ENCODE data around the gene FBXW2.

Gene FBXW2

DNA sequence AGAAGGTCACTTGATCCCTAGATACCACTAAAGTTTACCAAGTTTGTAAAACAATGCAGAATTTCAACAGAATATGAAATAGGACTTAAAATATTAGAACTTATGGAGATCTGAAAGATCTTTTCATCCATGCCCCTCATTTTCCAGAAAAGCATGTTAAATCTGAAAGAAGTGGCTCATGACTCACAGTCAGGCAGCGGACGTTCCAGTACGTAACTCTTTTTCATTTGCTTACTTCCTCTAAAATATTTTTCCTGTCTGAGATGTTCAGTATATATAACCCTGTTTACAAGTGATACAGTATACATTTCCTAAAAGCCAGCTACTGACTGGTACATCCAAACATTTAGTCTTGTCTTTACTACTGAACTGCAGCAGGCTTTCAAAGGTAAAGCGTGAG, 22.3 kb downstream of the FBXW2 start:
- H3K27me3 Mint-ChIP-seq, result no peaks in the 10 kb centered on the region
- intact Hi-C loops (cut with micrococcal nuclease), result no loop called here
- peaks cover 97% of the 10 kb centered on the region for H3K36me3 Mint-ChIP-seq (ENCODE audit: low read depth)
- no peak overlapping the region for H3K27ac Mint-ChIP-seq
- no peak overlapping the region for H3K4me3 Mint-ChIP-seq
- H3K4me1 Mint-ChIP-seq (ENCODE audit: low read depth), result peaks cover 9% of the 10 kb centered on the region
- no peaks in the 10 kb centered on the region for H3K9me3 Mint-ChIP-seq

DNA sequence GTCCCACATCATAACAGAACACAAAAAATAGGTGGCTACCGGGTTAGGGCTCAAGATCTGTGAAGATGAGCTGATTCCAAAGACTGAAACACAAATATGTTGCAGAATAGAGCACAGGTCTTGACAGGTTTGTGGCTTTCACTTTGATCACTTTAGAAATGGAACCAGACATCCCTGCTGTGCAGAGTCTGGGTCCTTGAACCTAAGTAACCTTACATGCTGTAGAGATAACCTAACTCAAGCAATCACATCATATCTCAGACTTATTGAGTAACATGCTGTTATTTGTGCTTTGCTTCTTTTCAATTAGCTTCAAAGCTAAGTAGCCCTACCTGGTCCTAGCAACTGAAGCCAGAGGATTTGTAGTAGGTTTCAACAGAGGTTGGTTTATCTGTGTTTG, 24.3 kb downstream of the FBXW2 start:
- no peak overlapping the region for H3K4me3 Mint-ChIP-seq
- H3K27ac Mint-ChIP-seq, result no peak overlapping the region
- intact Hi-C loops (cut with micrococcal nuclease), result no loop called here

DNA sequence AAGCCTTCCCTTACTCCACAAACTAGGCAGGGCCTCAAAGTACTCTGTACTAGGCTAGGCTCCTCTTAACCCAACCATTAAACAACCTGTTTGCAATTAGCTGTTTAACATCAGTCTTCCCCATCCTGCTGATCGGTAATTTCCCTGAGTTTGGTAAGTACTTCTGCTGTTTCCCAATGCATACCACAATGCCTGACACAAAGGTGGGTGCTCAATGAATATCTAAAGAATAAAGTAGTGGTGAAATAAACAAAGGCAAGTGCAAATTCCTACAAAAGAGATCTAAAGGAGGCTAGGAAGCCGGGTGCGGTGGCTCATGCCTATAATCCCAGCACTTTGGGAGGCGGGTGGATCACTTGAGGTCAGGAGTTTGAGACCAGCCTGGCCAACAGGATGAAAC, 25.0 kb downstream of the FBXW2 start:
- Mint-ChIP-seq H3K36me3 (ENCODE audit: low read depth) (peaks cover 97% of the 10 kb centered on the region), H3K27ac (no peak overlapping the region)

More for the DNA sequence above, 24.3 kb downstream of the FBXW2 start:
- Mint-ChIP-seq H3K4me1 (ENCODE audit: low read depth) (peaks cover 9% of the 10 kb centered on the region), H3K27me3 (no peaks in the 10 kb centered on the region), H3K36me3 (ENCODE audit: low read depth) (peaks cover 95% of the 10 kb centered on the region), H3K9me3 (no peaks in the 10 kb centered on the region)

DNA sequence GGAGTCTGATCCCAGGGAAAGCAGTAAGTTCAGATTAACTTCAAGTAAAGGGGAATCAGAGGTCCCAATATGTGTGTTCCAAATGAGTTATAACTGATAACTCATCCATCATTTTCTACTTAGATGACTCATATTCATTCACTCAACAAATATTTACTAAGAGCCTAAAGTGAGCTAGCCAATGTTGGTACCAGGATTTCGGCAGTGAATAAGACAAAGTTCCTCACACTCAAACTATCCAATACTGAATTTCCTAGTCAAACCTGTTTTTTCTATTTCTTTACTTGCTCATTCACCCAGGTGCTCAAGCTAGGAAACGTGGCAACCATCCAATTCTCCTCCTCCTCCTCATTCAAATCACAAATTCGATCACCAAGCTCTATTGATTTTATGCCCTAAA, 25.8 kb downstream of the FBXW2 start:
- Mint-ChIP-seq H3K9me3 (no peaks in the 10 kb centered on the region), H3K4me1 (ENCODE audit: low read depth) (peaks cover 9% of the 10 kb centered on the region), H3K4me3 (no peak overlapping the region), H3K27ac (no peak overlapping the region), H3K27me3 (no peaks in the 10 kb centered on the region), H3K36me3 (ENCODE audit: low read depth) (peaks cover 97% of the 10 kb centered on the region)
- intact Hi-C loops (cut with micrococcal nuclease), result no loop called here

More for the DNA sequence above, 25.0 kb downstream of the FBXW2 start:
- Mint-ChIP-seq H3K4me1 (ENCODE audit: low read depth) (peaks cover 9% of the 10 kb centered on the region), H3K9me3 (no peaks in the 10 kb centered on the region), H3K4me3 (no peak overlapping the region), H3K27me3 (no peaks in the 10 kb centered on the region)
- intact Hi-C loops (cut with micrococcal nuclease), result no loop called here

DNA sequence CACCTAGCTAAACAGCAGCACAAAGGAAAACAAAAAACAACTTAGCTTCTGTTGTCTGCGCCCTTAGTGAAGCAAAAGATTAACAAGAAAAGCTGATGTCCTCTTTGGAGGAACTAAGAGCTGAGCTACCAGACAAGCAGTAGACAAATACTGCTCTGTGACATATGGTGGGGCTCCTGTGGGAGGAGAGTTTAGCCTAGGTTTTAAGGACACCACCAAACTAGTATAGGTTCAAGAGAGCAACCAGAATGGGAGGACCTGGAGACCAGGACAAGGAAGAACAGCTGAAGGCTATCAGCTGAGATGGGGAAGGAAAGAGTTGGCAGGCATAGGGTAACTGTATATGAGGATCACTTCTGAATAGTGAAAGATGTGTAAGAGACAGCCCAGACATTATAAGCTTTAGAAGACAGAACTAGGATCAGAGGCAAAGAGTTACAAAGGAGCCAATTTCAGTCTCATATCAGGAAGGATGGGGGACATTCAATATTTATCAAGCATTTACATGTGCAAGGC, 27.2 kb downstream of the FBXW2 start:
- intact Hi-C loops (cut with micrococcal nuclease), result no loop called here
- Mint-ChIP-seq H3K27ac (no peak overlapping the region), H3K27me3 (no peaks in the 10 kb centered on the region), H3K36me3 (ENCODE audit: low read depth) (peaks cover 96% of the 10 kb centered on the region), H3K4me1 (ENCODE audit: low read depth) (peaks cover under 1% of the 10 kb centered on the region), H3K4me3 (no peak overlapping the region), H3K9me3 (no peaks in the 10 kb centered on the region)

DNA sequence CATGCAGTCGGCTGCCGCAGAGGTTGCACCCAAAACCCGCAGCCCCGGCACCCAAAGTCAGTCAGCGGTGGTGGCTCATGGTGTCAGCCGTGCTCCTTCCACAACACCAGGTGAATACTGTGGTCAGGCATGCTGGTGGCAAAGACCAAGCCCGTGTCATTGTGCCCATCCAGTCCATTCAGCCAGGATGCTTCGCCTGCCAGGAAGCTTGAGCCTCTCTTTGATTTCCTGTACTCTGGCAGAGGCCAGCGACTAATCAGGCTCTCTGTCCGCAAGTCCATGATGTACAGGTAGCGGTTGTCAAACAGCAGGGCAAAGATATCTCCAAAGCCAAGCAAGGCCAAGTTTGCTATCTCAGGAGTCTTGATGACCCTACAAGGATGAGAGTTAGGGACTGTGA, 28.7 kb downstream of the FBXW2 start:
- H3K27me3 Mint-ChIP-seq, result no peaks in the 10 kb centered on the region
- H3K27ac Mint-ChIP-seq, result no peak overlapping the region
- intact Hi-C loops (cut with micrococcal nuclease), result no loop called here
- peaks cover 97% of the 10 kb centered on the region for H3K36me3 Mint-ChIP-seq (ENCODE audit: low read depth)
- no peak overlapping the region for H3K4me3 Mint-ChIP-seq
- peaks cover 7% of the 10 kb centered on the region for H3K4me1 Mint-ChIP-seq (ENCODE audit: low read depth)
- no peaks in the 10 kb centered on the region for H3K9me3 Mint-ChIP-seq

DNA sequence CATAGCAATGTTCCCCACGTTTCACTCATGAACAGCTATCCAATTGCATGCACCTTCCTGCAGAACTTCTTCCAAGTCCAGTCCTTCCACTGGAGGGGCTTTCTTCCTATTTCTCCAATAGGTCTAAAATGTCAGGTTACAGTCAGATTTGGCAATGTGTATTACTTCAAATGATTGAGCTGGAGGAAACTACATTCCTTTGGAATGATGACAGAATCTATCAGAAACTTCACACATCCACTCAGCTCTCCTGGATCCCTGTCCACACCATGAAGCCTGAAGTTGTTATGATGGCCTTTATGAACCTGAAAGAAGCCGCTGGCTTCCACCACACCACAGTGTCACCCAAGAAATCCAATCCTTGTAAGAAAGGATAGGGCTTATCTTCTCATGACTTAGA, 32.2 kb downstream of the FBXW2 start:
- Mint-ChIP-seq H3K4me3 (no peak overlapping the region), H3K27ac (no peak overlapping the region), H3K27me3 (no peaks in the 10 kb centered on the region), H3K9me3 (no peaks in the 10 kb centered on the region), H3K4me1 (ENCODE audit: low read depth) (peaks cover 42% of the 10 kb centered on the region), H3K36me3 (ENCODE audit: low read depth) (peaks cover 76% of the 10 kb centered on the region)
- intact Hi-C loops (cut with micrococcal nuclease), result no loop called here

DNA sequence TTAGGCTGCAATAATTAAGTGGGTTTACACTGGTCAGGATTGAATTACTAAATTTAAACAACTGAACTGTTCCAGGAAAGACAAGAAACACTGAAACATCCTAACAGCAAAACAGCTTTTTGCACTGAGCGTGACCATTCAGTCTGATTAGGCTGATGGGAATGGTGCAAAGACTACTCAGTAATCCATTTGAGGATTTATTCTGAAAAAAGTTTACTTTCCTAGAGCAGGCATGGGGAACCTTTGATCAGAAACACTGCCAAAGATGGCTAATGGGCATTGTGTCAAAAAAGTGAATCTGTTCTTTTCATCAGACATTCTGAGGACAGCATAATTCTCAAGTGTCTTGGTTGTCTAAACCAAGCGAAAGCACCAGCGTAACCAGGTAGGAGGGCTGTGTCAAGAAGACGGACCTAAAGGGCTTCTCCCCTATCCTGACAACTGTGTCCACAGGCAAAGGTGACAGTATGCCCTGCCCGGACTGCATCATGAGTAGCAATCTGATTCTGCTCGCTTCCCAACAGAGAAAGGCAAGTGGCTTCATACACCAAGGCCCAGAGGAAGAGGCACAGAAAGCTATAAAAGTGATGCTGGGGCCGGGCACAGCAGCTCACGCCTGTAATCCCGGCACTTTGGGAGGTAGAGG, 33.3 kb downstream of the FBXW2 start:
- intact Hi-C loops (cut with micrococcal nuclease), result no loop called here
- no peak overlapping the region for H3K27ac Mint-ChIP-seq
- H3K9me3 Mint-ChIP-seq, result no peaks in the 10 kb centered on the region
- no peak overlapping the region for H3K4me3 Mint-ChIP-seq
- no peaks in the 10 kb centered on the region for H3K27me3 Mint-ChIP-seq
- H3K36me3 Mint-ChIP-seq (ENCODE audit: low read depth), result peaks cover 67% of the 10 kb centered on the region
- peaks cover 42% of the 10 kb centered on the region for H3K4me1 Mint-ChIP-seq (ENCODE audit: low read depth)

DNA sequence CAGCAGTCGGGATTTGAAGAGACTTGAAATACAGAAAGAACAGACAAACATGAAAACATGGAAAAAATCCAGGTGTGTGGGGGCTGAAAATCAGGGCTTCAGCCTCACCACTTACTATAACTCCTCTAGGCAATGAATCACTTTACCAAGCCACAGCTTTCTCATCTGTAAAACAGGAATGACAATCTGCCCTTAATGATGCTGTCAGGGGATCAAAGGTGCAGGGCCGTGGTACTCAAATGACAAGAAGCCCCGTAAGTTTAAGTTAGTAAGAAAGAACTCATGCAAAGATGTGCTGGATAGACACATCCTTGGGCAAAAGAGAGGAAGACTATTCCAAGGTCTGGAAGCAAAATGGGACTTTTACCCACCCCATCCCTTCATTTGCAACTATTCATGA, 34.7 kb downstream of the FBXW2 start:
- intact Hi-C loops (cut with micrococcal nuclease), result no loop called here
- H3K36me3 Mint-ChIP-seq (ENCODE audit: low read depth), result peaks cover 53% of the 10 kb centered on the region
- H3K27ac Mint-ChIP-seq, result no peak overlapping the region
- no peaks in the 10 kb centered on the region for H3K9me3 Mint-ChIP-seq
- H3K27me3 Mint-ChIP-seq, result no peaks in the 10 kb centered on the region
- peaks cover 42% of the 10 kb centered on the region for H3K4me1 Mint-ChIP-seq (ENCODE audit: low read depth)
- no peak overlapping the region for H3K4me3 Mint-ChIP-seq

DNA sequence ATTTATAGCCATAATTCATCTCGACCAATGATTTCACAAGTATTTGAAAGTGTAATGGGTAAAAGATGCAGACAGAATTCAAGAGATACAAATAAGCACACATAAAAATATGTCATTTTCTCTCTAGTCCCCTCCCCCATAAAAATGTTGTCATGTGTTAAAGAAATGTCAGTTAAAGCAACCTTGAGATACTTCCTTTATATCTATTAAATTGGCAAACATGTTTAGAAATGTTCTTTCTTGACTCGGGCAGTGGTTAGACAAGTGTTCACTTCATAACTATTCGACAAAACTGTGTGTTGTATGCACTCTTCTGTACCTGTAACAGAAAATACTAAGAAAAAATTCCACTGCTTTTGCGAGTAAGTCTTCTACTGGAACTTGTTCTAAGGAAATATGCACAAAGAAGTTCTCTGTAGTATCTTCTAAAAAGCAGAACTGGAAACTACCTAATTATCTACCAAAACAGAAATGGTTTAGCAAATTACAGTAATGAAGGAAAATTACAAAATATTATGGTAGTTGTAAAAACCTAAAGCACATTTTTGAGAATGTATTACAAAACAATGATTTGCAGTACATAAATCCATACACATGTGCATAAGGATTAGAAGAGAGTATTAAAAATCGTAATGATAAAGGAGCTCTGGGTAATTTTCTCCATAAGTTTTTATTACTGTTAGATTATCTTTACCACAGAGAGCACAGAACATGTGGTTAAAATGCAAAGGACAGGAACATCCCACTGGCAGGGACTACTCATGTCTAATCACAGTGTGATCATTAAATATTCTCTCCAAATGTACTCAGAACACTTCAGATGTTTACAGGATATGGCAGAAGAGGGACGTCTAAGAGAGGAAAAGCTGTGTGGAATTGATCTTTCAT, 35.9 kb downstream of the FBXW2 start:
- Mint-ChIP-seq H3K4me1 (ENCODE audit: low read depth) (peaks cover 55% of the 10 kb centered on the region), H3K36me3 (ENCODE audit: low read depth) (peaks cover 41% of the 10 kb centered on the region), H3K27ac (peak overlapping the region; percentile 69), H3K4me3 (peak overlapping the region; percentile 13), H3K27me3 (no peaks in the 10 kb centered on the region), H3K9me3 (no peaks in the 10 kb centered on the region)
- intact Hi-C loops (cut with micrococcal nuclease), result loop anchor here (2.0 kb wide), 2 partner anchors 180 to 300 kb away; no protein-coding TSS in a partner anchor

DNA sequence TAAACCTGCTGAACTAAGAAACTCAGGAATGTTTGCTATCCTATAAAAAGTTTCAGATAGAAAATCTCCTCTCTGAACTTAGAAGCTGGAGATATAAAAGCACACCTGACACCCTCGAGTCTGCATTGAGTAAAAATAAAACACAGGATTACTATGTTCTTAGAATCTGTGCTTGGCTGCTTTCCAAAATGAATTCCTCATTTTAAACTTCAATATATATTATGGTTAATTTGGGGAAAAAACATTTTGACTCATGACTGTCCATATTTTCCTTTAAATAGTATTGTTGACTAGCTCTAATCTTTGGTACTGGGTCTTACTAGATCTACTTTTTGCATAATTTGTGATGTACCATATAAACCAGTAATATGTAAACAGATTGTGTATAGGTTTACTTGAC, 36.7 kb downstream of the FBXW2 start:
- intact Hi-C loops (cut with micrococcal nuclease), result loop anchor here (2.0 kb wide), 2 partner anchors 180 to 300 kb away; no protein-coding TSS in a partner anchor
- Mint-ChIP-seq H3K4me1 (ENCODE audit: low read depth) (peaks cover 57% of the 10 kb centered on the region), H3K4me3 (no peak overlapping the region), H3K27ac (peak overlapping the region; percentile 69), H3K36me3 (ENCODE audit: low read depth) (peaks cover 35% of the 10 kb centered on the region), H3K9me3 (no peaks in the 10 kb centered on the region), H3K27me3 (no peaks in the 10 kb centered on the region)

DNA sequence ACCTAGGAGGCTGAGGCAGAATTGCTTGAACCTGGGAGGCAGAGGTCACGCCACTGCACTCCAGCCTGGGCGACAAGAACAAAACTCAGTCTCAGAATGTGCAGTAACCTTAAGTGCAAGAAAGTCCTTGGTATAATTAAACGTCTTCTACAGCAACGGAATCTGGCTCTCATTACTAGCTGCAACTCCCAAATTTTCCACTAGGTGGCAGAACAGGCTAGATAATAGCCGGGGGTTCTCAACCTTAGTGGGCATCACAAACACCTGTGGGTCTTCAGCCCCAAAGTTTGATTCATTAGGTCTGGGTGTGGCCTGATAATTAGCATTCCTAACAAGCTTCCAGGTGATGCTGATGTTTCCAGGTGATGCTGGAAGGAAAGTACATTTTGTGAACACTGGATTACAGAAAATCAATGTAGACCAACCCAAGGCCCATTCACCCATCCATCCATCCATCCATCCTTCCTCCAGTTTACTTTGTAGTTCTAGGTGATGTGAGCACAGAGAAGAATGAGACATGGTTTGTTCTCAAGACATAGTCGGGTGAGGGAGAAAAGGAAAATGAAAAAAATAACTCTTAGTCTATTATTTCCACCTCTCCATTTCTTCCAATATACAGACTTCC, 37.3 kb downstream of the FBXW2 start:
- Mint-ChIP-seq H3K27me3 (no peaks in the 10 kb centered on the region), H3K27ac (no peak overlapping the region), H3K9me3 (no peaks in the 10 kb centered on the region), H3K4me3 (no peak overlapping the region), H3K4me1 (ENCODE audit: low read depth) (peaks cover 57% of the 10 kb centered on the region), H3K36me3 (ENCODE audit: low read depth) (peaks cover 29% of the 10 kb centered on the region)
- intact Hi-C loops (cut with micrococcal nuclease), result loop anchor here (2.0 kb wide), 2 partner anchors 181 to 301 kb away; no protein-coding TSS in a partner anchor

DNA sequence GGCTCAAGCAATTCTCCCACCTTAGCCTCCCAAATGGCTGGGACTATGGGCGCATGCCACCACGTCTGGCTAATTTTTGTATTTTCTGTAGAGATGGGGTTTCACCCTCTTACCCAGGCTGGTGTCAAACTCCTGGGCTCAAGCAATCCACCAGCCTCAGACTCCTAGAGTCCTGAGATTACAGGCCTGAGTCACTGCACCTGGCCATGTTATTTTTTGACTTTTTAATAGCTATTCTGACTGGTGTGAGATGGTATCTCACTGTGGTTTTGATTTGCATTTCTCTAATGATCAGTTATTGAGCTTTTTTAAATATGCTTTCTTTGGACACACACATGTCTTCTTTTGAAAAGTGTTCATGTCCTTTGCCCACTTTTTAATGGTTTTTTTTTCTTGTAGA, 38.2 kb downstream of the FBXW2 start:
- peaks cover 20% of the 10 kb centered on the region for H3K36me3 Mint-ChIP-seq (ENCODE audit: low read depth)
- H3K4me1 Mint-ChIP-seq (ENCODE audit: low read depth), result peaks cover 56% of the 10 kb centered on the region
- H3K4me3 Mint-ChIP-seq, result no peak overlapping the region
- no peaks in the 10 kb centered on the region for H3K9me3 Mint-ChIP-seq
- no peaks in the 10 kb centered on the region for H3K27me3 Mint-ChIP-seq
- intact Hi-C loops (cut with micrococcal nuclease), result no loop called here
- H3K27ac Mint-ChIP-seq, result no peak overlapping the region

DNA sequence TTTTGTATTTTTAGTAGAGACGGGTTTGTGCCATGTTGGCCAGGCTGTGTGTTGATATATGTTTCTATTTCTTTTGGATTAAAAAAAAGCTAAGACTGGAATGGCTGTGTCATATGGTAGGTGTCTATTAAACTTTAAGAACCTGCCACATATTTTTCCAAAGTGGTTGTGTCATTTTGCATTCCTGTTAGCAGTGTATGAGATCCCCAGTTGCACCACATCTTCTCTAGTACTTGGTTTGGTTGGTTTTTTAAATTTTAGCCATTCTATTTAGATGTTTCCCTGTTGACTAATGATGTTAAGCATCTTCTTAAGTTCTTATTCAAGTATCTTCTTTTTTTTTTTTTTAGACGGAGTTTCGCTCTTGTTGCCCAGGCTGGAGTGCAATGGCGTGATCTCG, 42.8 kb downstream of the FBXW2 start:
- H3K27me3 Mint-ChIP-seq, result no peaks in the 10 kb centered on the region
- H3K36me3 Mint-ChIP-seq (ENCODE audit: low read depth), result no peaks in the 10 kb centered on the region
- intact Hi-C loops (cut with micrococcal nuclease), result no loop called here
- H3K4me1 Mint-ChIP-seq (ENCODE audit: low read depth), result peaks cover 15% of the 10 kb centered on the region
- H3K4me3 Mint-ChIP-seq, result no peak overlapping the region
- H3K9me3 Mint-ChIP-seq, result no peaks in the 10 kb centered on the region
- H3K27ac Mint-ChIP-seq, result no peak overlapping the region

Data from dendritic cell treated with granulocyte-macrophage colony-stimulating factor and Interleukin-4, amounts not matched to agents 40 ng/mL and 50 ng/mL, for 4 days (primary cell).